HG02852 (cell line): Measurements from ENCODE around the gene HLA-DRA.
A peak's percentile ranks its signal among the peaks of the same experiment; 100 is the strongest.

Experiments
- ATAC-seq: cut with Tn5 transposase; IDR thresholded peaks from one replicate; pipeline ENCODE4 v1.9.1; 2021; ENCODE audit warnings: mild to moderate bottlenecking, moderate library complexity; ENCODE audit not compliant: unreplicated experiment

The HLA-DRA gene

GRCh38 chr6:32439602-32440214 is at the start of gene HLA-DRA:
HLA-DRA (plus strand) TSS chr6:32439887; CDS start chr6:32439951, 64 bp downstream.
- peak; percentile 70 for ATAC-seq

DNA sequence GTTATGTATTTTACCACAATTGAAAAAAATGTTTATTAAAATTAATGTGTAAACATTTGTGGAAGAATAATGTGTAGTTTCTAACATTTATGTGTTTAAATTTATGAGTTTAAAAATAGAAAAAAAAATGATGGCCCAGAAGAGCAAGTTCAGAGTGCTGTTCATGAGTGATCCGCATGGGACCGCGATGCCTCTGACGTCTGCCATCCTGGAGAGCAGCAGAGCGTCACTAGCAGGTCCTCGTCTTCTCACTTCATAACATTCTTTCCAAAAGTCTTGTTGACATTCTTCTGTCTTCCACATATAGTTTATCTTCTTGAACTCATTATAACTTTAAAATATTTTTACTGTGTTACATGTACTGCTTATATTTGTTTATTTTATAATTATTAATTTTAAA is 48.2 kb upstream of the HLA-DRA start:
- no peak for ATAC-seq

DNA sequence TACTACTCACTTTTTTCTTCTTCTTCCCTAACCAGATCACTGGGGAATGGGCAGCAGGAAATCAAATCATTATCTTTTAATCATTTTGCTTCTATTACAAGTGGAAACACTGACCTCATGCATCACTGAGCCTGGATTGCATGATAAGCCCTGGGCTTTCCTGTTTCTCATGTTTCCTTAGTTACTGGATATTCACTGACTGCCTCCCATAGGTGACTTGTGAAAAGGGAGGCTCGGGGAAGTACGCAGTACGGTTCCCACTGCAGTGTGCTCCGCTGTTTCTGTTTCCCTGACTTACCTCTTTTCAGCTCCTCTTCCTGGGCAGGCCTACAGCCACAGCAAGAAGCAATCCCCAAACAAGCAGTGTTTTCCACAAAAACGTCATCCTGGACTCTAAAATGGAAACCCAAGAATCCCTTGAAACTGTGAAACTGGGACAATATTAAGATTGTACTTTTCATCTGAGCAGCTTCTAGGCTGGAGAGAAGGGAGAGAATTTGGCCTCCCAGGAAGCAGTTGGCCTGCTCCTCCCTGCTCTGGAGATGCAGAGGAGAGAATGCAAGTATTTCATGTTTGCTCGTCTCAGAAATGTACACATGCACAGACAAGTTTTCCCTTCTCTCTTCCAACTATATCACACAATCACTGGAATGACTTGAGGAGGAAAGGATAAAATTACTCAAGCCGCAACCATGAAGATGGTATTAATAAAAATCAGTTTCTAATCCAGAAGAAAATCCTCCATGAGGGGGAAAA is 45.8 kb upstream of the HLA-DRA start:
- ATAC-seq = no peak

DNA sequence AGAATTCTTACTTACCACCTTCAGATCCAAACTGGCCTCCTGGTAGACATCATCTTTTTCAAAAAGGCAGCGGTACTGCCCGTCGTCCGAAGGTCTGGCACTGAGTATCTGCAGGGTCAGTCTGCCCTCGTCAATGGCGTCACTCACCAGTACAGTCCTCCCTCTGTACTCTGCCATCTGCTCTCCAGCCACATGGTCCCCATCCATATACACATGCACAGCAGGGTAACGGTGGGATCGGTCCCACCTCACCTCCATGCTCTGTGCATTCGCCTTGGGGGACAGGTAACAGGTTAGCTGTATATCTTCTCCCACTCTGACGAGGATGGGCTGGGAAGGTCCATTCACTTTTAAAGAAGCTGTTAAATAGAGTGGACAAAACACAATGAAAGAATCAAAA is 43.7 kb upstream of the HLA-DRA start:
- ATAC-seq = no peak

- ATAC-seq = peak; percentile 83
These were observed 42.3 kb upstream of the HLA-DRA start for GRCh38 chr6:32397252-32397920.

DNA sequence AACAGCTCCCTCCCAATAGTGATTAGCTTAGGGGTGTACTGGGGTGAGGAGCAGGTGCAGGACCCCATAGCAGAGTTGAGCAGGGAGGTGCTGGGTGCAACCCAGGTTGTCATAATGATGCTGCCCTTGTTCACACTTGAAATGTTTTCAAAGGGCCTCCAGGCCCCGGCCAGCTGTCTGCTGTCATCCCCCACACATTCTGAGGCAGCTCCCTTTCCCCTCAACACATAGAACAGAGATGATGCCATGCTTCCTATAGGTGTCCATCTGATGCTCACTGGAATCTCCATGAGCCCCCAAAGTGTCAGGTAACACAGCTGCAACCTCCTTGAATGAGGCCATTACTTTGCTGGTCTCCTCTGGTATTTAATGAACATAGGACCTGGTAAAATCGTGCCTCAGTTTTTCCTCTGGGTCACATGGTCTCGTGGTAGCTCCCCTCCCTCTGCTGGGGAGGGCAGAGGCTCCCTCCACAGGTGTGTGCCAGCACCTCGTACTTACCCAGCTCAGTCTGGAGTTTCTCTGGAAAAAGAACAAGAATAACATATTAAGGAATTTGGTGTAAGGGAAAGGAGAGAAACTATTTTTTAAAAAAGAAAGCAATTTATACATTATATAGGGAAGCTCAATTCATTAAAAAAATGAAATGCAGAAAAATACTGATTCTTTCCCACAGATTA is 38.3 kb upstream of the HLA-DRA start:
- no peak for ATAC-seq

DNA sequence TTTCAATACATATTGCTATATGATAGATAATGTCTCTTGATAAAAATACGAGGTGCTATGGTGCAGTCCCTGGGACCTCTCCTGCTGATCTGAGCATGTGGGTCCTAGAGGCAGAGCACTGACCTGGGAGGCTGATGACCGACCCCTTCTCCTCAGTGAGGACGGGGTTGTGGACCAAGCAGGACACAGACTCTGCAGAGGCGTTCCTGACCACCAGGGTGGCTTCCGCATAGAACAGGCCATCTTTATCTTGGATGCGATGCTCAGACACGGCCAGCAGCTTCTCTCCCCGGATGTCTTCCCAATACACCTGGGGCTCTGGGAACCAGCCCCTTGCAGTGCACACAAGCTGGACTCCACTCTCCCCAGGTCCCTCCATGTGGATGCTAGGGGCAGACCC is 36.9 kb upstream of the HLA-DRA start:
- no peak for ATAC-seq

DNA sequence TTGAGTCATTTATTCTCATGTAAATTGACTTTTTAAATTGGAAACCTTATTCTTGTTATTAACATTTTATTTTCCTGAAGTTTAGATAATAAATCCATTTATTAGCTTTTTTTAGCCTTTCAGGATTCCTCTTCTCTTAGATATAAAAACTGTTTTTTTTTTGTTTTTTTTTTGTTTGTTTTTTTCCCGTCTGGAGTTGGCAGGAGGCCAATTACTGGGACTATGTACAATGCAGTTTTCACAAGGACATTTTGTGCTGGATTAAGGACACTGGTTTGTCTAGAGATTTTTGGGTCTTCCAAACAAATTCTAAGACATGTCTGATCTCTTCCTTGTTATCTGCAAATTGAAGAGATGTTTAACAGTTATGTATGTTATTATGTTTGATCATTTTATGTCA is 34.0 kb upstream of the HLA-DRA start:
- ATAC-seq = no peak

- no peak for ATAC-seq
These were observed 33.5 kb upstream of the HLA-DRA start for GRCh38 chr6:32406197-32406596.

GRCh38 chr6:32406857-32407256 is 32.8 kb upstream of the HLA-DRA start, which contains the start of gene BTNL2:
BTNL2 (minus strand) TSS chr6:32407181; CDS start chr6:32407123, 58 bp downstream.
- no peak for ATAC-seq

GRCh38 chr6:32410906-32411305 is 28.8 kb upstream of the HLA-DRA start:
- no peak for ATAC-seq

DNA sequence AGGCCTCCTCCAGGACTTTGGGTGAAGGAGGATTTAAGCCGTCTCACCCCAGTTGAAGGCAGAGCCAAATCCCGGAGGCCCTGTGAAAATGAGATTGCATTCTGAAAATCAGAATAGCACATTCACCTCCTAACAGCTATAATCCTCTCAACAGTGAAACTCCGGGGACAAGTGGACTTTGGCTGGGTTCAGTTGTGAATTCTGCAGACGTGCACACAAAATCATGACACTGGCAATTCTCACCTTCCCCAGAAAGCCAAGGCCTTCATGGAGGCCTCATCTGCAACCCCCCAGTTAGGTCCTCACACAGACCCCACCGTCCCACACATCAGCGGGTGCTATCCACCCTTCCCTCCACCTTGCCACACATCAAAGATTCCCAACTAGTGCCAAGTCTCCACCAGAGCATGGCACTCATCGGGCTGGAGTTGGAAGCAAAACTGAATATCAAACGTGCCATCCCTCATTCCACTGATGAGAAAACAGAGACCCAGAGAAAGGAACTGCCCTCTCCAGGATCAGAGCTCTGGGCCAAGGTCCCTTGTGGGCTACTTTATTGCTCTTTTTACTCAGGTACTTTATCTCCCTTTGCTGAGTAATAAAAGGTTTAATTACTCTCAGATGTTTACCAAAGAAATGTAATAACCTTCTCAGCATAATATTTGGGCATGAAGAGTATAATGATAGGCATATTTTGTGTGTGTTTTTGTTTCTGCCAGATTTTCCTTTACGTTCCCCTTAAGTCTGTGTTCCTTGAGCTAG is 27.9 kb upstream of the HLA-DRA start:
- ATAC-seq = no peak

- ATAC-seq = no peak
These were observed 26.1 kb upstream of the HLA-DRA start for GRCh38 chr6:32413427-32414047.

GRCh38 chr6:32415521-32416019 is 24.1 kb upstream of the HLA-DRA start:
- ATAC-seq = no peak

- no peak for ATAC-seq
These were observed 23.7 kb upstream of the HLA-DRA start for GRCh38 chr6:32416036-32416435.

DNA sequence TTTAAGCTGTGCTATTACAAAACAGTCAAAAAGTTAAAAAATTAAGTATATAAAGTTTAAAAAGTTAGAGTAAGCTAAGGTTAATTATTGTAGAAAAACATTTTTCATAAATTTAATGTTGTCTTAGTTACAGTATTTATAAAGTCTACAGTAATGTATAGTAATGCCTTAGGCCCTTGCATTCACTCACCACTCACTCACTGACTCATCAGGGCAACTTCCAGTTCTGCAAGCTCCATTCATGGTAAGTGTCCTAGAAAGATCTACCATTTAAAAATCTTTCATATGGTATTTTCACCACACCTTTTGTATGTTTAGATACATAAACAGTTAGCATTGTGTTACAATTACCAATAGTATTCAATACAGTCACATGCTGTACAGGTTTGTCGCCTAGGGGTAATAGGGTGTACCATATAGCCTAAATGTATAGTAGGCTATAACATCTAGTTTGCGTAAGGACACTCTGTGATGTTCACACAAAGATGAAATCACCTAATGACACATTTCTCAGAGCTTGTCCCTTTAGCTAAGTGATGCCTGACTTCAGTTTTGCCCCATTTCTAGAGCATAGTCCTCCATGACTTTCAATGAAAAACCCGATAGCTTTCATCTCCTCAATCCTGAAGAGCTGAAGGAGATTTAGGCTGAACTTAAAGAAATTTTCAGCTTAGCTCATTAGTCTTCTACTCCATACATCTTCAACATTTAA is 14.9 kb upstream of the HLA-DRA start:
- no peak for ATAC-seq

- ATAC-seq = no peak
These were observed 13.3 kb upstream of the HLA-DRA start for GRCh38 chr6:32426338-32426737.

DNA sequence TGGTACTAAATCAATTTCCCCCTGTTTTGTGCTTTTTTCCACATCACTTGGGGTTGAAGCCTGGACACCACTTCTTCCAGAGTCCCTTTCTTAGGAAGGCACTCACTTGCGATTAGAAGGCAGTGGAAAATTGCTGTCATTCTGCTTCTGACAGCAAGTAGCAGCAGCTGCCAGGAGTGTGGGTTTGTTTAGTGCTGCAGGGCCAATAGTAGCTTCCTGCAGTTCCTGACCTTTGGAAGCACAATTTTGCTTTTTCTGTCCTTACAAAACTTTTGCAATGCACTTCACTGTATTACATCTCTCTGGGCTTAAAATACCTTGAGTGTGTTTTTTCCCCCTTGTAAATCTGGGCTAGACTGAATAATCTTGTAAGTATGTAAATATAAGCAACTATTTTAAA is 12.5 kb upstream of the HLA-DRA start:
- no peak for ATAC-seq

DNA sequence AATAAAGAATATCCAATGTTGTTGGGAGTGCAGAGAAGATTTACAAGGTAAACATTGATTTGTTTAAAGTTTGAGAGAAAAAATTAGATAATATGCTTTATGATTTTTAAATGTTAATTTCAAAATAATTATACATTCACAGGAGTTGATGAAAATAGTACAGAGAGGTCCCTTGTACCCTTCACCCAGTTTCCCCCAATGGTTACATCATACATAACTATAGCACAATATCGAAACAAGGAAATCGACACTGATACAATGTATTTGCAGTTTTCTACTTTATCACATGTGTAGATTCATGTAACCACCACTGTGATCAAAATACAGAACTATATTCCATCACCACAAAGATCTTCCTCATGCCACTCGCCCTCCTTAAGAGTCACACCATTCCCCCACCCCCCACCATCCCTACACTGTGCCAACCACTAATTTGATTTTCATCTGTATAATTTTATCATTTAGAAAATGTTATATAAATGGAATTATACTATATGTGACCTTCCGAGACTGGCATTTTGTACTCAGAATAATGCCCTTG is 11.7 kb upstream of the HLA-DRA start:
- ATAC-seq = no peak
